Breast epithelium (tissue), 3 donors: ENCODE measurements around the gene RPUSD2.

Experiments
- POLR2A ChIP-seq: fragments of 450-650 bp; IDR thresholded peaks from one replicate; pipeline ENCODE4 v1.6.1; 2016; ENCODE audit warnings: antibody characterized with exemption, mild to moderate bottlenecking, moderate library complexity
- TF ChIP-seq, protein P1 (sequence below), 3 donors: fragments of 450-650 bp; IDR thresholded peaks; one replicate each; pipeline ENCODE4 v1.5.1; 2016 to 2017; ENCODE audit warnings: antibody characterized with exemption in 3 of 3, mild to moderate bottlenecking in 3 of 3, moderate library complexity in 3 of 3

DNA sequence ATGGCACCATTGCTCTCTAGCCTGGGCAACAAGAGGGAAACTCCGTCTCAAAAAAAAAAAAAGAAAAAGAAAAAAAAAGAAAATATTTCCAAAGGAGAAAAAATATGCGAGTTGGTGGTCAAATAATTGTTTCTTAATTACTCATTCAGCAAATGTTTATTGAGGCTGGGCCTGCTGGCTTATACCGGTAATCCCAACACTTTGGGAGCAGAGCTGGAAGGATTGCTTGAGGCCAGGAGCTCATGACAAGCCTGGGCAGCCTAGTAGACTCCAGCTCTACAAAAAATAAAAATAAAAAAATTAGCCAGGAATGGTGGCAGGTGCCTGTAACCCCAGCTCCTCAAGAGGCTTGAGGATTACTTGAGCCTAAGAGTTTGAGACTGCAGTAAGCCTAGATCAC, 29.0 kb downstream of the RPUSD2 start:
- TF ChIP-seq, protein P1, sequence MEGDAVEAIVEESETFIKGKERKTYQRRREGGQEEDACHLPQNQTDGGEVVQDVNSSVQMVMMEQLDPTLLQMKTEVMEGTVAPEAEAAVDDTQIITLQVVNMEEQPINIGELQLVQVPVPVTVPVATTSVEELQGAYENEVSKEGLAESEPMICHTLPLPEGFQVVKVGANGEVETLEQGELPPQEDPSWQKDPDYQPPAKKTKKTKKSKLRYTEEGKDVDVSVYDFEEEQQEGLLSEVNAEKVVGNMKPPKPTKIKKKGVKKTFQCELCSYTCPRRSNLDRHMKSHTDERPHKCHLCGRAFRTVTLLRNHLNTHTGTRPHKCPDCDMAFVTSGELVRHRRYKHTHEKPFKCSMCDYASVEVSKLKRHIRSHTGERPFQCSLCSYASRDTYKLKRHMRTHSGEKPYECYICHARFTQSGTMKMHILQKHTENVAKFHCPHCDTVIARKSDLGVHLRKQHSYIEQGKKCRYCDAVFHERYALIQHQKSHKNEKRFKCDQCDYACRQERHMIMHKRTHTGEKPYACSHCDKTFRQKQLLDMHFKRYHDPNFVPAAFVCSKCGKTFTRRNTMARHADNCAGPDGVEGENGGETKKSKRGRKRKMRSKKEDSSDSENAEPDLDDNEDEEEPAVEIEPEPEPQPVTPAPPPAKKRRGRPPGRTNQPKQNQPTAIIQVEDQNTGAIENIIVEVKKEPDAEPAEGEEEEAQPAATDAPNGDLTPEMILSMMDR (IDR thresholded peaks at IDR 0.05): no peak
- no peak for TF ChIP-seq POLR2A
